GM12878 (cell line): Measurements from ENCODE around the gene CAMP. TPM values are rescaled to one million over a fixed set of nuclear protein-coding genes. Genes with fewer than 3 reads are reported as not detected.

Experiments
- ATAC-seq: fragments of 200-7000 bp; cut with Tn5 transposase; 3 replicates; pipeline ENCODE4 v1.9.1; 2020; ENCODE audit warnings: mild to moderate bottlenecking, moderate library complexity
- BruUV-seq: library from RNA; stranded (reverse); fragments of 400-500 nt; replicated peaks from 2 replicates; lab custom pipeline; 2021; lab: Mats Ljungman, UMichigan
- CTCF ChIA-PET: fragments of 300-600 bp; sonication (Branson Sonifier 250); formaldehyde crosslinking; extraction: SDS; loops from one replicate; lab custom pipeline; 2021; ENCODE audit warnings: inconsistent platforms; lab: Yijun Ruan, JAX
- POLR2A ChIA-PET: fragments of 350-600 bp; formaldehyde crosslinking; extraction: SDS; loops from one replicate; lab custom pipeline; 2021; ENCODE audit warnings: inconsistent platforms; lab: Charles Lee
- RAD21 ChIA-PET: fragments of 300-600 bp; sonication (Branson Sonifier 250); formaldehyde crosslinking; loops from one replicate; lab custom pipeline; 2023; ENCODE audit warnings: antibody characterized with exemption; ENCODE audit not compliant: unreplicated experiment; lab: Charles Lee
- SMC1A ChIA-PET: fragments of 300-600 bp; sonication (Branson Sonifier 250); formaldehyde crosslinking; loops from one replicate; lab custom pipeline; 2023; ENCODE audit not compliant: unreplicated experiment, uncharacterized antibody; lab: Charles Lee
- DNase-seq: peaks from one replicate; pipeline ENCODE4 v3.0.0-alpha.2; 2011; ENCODE audit warnings: low read depth, low spot score
- FAIRE-seq: peaks from 3 replicates; lab custom pipeline; 2011; peaks lifted over from hg19 to GRCh38; lab: Jason Lieb, UNC
- H2AFZ ChIP-seq: 2 replicates; pipeline ENCODE4 v1.6.0; 2011; ENCODE audit warnings: low read depth, low read length, control low read depth; ENCODE audit not compliant: control insufficient read depth
- H3K27ac ChIP-seq: 2 replicates; pipeline ENCODE4 v1.5.1; 2011; ENCODE audit warnings: control low read depth; ENCODE audit not compliant: control insufficient read depth, insufficient read depth
- H3K27me3 ChIP-seq, 2 experiments: replicated peaks in 1 of 2; 2 replicates each; pipeline versions ENCODE4 v1.6.0 to v1.6.1; 2011; ENCODE audit warnings: low read length in 1 of 2; ENCODE audit not compliant: control insufficient read depth in 2 of 2, insufficient read depth in 2 of 2
- H3K36me3 ChIP-seq, 2 experiments: 2 replicates each; pipeline ENCODE4 v1.5.1; 2011; ENCODE audit warnings: low read length in 1 of 2; ENCODE audit not compliant: control insufficient read depth in 2 of 2, insufficient read depth in 2 of 2
- H3K4me1 ChIP-seq: 2 replicates; pipeline ENCODE4 v1.6.1; 2011; ENCODE audit warnings: mild to moderate bottlenecking, low read length, moderate library complexity, mixed read lengths; ENCODE audit not compliant: control insufficient read depth, insufficient read depth
- H3K4me2 ChIP-seq: 2 replicates; pipeline ENCODE4 v1.6.0; 2011; ENCODE audit warnings: control low read depth; ENCODE audit not compliant: control insufficient read depth, insufficient read depth
- H3K4me3 ChIP-seq: fragments of 200-600 bp; sonication (generic); 2 replicates; pipeline ENCODE4 v1.5.1; 2016
- H3K79me2 ChIP-seq: 2 replicates; pipeline ENCODE4 v1.6.0; 2011; ENCODE audit warnings: low read length; ENCODE audit not compliant: control insufficient read depth, insufficient read depth
- H3K9ac ChIP-seq: 2 replicates; pipeline ENCODE4 v1.8.0; 2011; ENCODE audit warnings: low read length, control low read depth, mixed read lengths; ENCODE audit not compliant: control insufficient read depth, insufficient read depth
- H3K9me3 ChIP-seq: replicated peaks from 3 replicates; pipeline ENCODE4 v1.5.1; 2011; ENCODE audit warnings: mild to moderate bottlenecking, low read length; ENCODE audit not compliant: control insufficient read depth, insufficient read depth
- H4K20me1 ChIP-seq: 2 replicates; pipeline ENCODE4 v1.6.0; 2011; ENCODE audit not compliant: control insufficient read depth, insufficient read depth
- ATF3 ChIP-seq: IDR thresholded peaks from 2 replicates; pipeline ENCODE4 v1.6.1; 2011; ENCODE audit warnings: low read depth, mild to moderate bottlenecking, low read length, moderate library complexity, borderline replicate concordance; ENCODE audit errors: extremely low read depth
- CBX5 ChIP-seq: sonication (generic); IDR thresholded peaks from 2 replicates; pipeline ENCODE4 v1.6.1; 2016; ENCODE audit warnings: low read depth, moderate library complexity, mild to moderate bottlenecking, inconsistent platforms
- FOXK2 ChIP-seq: fragments of 450-650 bp; IDR thresholded peaks from 2 replicates; pipeline ENCODE4 v1.6.1; 2017; ENCODE audit warnings: mild to moderate bottlenecking, moderate library complexity
- IKZF2 ChIP-seq, 2 experiments: fragments of 450-650 bp; IDR thresholded peaks; 2 replicates each; pipeline ENCODE4 v1.6.1; 2017; ENCODE audit warnings: mild to moderate bottlenecking in 2 of 2, moderate library complexity in 2 of 2
- IRF5 ChIP-seq: fragments of 450-650 bp; IDR thresholded peaks from 2 replicates; pipeline ENCODE4 v1.6.1; 2017; ENCODE audit warnings: borderline replicate concordance
- KAT2A ChIP-seq: conservative IDR thresholded peaks from 2 replicates; pipeline ENCODE4 v1.6.1; 2011; ENCODE audit warnings: low read depth, low read length; ENCODE audit not compliant: control insufficient read depth
- KLF5 ChIP-seq: fragments of 450-650 bp; IDR thresholded peaks from 2 replicates; pipeline ENCODE4 v1.6.1; 2014; ENCODE audit warnings: mild to moderate bottlenecking; ENCODE audit not compliant: partially characterized antibody
- MYB ChIP-seq: fragments of 150-350 bp; IDR thresholded peaks from 2 replicates; pipeline ENCODE4 v1.6.1; 2014; ENCODE audit warnings: mild to moderate bottlenecking, low read depth, low read length, borderline replicate concordance
- NBN ChIP-seq: fragments of 450-650 bp; IDR thresholded peaks from 2 replicates; pipeline ENCODE4 v1.6.1; 2016
- NKRF ChIP-seq: fragments of 450-650 bp; conservative IDR thresholded peaks from 2 replicates; pipeline ENCODE4 v1.6.1; 2017; ENCODE audit warnings: mild to moderate bottlenecking, moderate library complexity
- PAX8 ChIP-seq: fragments of 450-650 bp; IDR thresholded peaks from 2 replicates; pipeline ENCODE4 v1.6.1; 2017; ENCODE audit warnings: mild to moderate bottlenecking, moderate library complexity
- RUNX3 ChIP-seq: IDR thresholded peaks from 2 replicates; pipeline ENCODE4 v1.6.1; 2012; ENCODE audit warnings: low read length, inconsistent platforms
- SMC3 ChIP-seq: IDR thresholded peaks from 2 replicates; pipeline ENCODE4 v1.6.1; 2011; ENCODE audit warnings: low read length, improper control_type of control experiment, borderline replicate concordance
- SREBF2 ChIP-seq: IDR thresholded peaks from 2 replicates; pipeline ENCODE4 v1.6.1; 2012; ENCODE audit warnings: mild to moderate bottlenecking, low read length
- ZBED1 ChIP-seq: IDR thresholded peaks from 2 replicates; pipeline ENCODE4 v1.6.1; 2016; ENCODE audit warnings: borderline replicate concordance
- ZNF217 ChIP-seq: fragments of 450-650 bp; IDR thresholded peaks from 2 replicates; pipeline ENCODE4 v1.6.1; 2017; ENCODE audit warnings: antibody characterized with exemption, mild to moderate bottlenecking
- ZNF687 ChIP-seq: fragments of 450-650 bp; IDR thresholded peaks from 2 replicates; pipeline ENCODE4 v1.6.1; 2017; ENCODE audit warnings: mild to moderate bottlenecking, moderate library complexity
- WGBS: methylation state at CpG from one replicate; pipeline ENCODE4 v1.1.6; 2016; ENCODE audit warnings: low lambda C conversion rate; ENCODE audit not compliant: insufficient replicate concordance, insufficient coverage; ENCODE audit errors: missing lambda C conversion rate; 5-methylcytosine and 5-hydroxymethylcytosine counted together
- in situ Hi-C: fragments of 300-500 bp; cut with MboI; formaldehyde crosslinking; loops from 9 replicates; pipeline ENCODE4 v1.14.3; 2018; ENCODE audit warnings: mixed read lengths
- intact Hi-C: fragments of 100-400 bp; cut with micrococcal nuclease; formaldehyde crosslinking; loops from one replicate; pipeline ENCODE4 v1.14.2; 2022; ENCODE audit not compliant: unreplicated experiment
- polyA plus RNA-seq, 11 experiments: library from polyadenylated mRNA; depleted of rRNA in 4 of 11; unstranded in 6 of 11; stranded (reverse) in 5 of 11; fragments of >200 nt; fragmentation: Nextera tagmentation in 4 of 11; fragmentation: Illumina TruSeq in 1 of 11; extraction: Ambion mirVana in 4 of 11; extraction: Trizol in 1 of 11; gene quantifications; 1 replicate in 1 of 11; 2 replicates in 10 of 11; pipeline versions ENCODE4 v1.2.1 to v1.2.3, GENCODE V29; 2011 to 2016; ENCODE audit warnings: inconsistent platforms in 2 of 11, missing spikeins in 2 of 11, low read depth in 1 of 11
- total RNA-seq, 4 experiments: library from RNA; depleted of rRNA in 3 of 4; stranded (reverse); fragments of >200 nt in 3 of 4; fragmentation: Illumina TruSeq in 1 of 4; extraction: Trizol in 1 of 4; gene quantifications; 2 replicates each; pipeline versions ENCODE4 v1.2.1 to v1.2.3, GENCODE V29; 2013 to 2021

The CAMP gene
- total and polyA plus RNA-seq, 10 of the 15 experiments (the other 5 are each of a cell fraction or from before 2014, with no cell fraction given), result 0.76 to 34.3 (median 7.6) TPM

GRCh38 chr3:48232734-48233133 lies 9.4 kb downstream of the CAMP start:
- in situ Hi-C loops (loop anchor here (5.0 kb wide), 1 partner anchor 205 kb away; no protein-coding TSS in a partner anchor), intact Hi-C loops (loop anchor here (1.0 to 5.0 kb wide), 6 partner anchors 40 to 325 kb away; partner anchors contain the start of genes NME6 and PFKFB4)
- RAD21 ChIA-PET, result interaction anchor here (0.8 to 6.1 kb wide), 8 partner anchors 9 to 205 kb away, joined by 3 to 72 read pairs (median 5); partner anchors contain the start of genes CCDC51 and TMA7
- CTCF ChIA-PET, result interaction anchor here (0.9 to 16.5 kb wide), 13 partner anchors 8 to 324 kb away, joined by 3 to 267 read pairs (median 6); partner anchors contain the start of genes CAMP, CCDC51, PFKFB4 and TMA7
- SMC1A ChIA-PET, result interaction anchor here (0.6 to 7.4 kb wide), 11 partner anchors 8 to 317 kb away, joined by 3 to 57 read pairs (median 4); partner anchors contain the start of genes CAMP and ZNF589
- Histone ChIP-seq H4K20me1 (no peaks in the 10 kb centered on the region), H3K36me3 (no peaks in the 10 kb centered on the region), H2AFZ (peak overlapping the region; percentile 60), H3K4me2 (peak overlapping the region; percentile 72), H3K27me3 (no peaks in the 10 kb centered on the region), H3K9ac (no peak overlapping the region), H3K4me3 (peak overlapping the region; percentile 6; the same call in 1 of the 2 replicates), H3K9me3 (no peaks in the 10 kb centered on the region), H3K4me1 (peaks cover 39% of the 10 kb centered on the region), H3K27ac (peak overlapping the region; percentile 24; the same call in 1 of the 2 replicates), H3K79me2 (no peaks in the 10 kb centered on the region)
- DNase-seq (peak; percentile 63), FAIRE-seq (peak; percentile 95), ATAC-seq (peak; percentile 100)
- no TSS peak for BruUV-seq
- POLR2A ChIA-PET, result interaction anchor here (1.0 to 1.5 kb wide), 4 partner anchors 8 to 241 kb away, joined by 3 to 5 read pairs (median 3); partner anchors contain the start of genes CCDC51, TMA7 and ZNF589
- WGBS, result 34% methylated on average over 6 of the region's 6 CpGs
- TF ChIP-seq SMC3, result peak; percentile 65
- no peak for TF ChIP-seq ATF3
- no peak for TF ChIP-seq KAT2A
- TF ChIP-seq PAX8, result no peak
- TF ChIP-seq NKRF, result 0 out of 2 replicates have a peak, but pooled peaks have one; percentile 15
- TF ChIP-seq ZBED1, result no peak
- TF ChIP-seq ZNF687, result no peak
- TF ChIP-seq MYB, result no peak
- TF ChIP-seq FOXK2, result no peak
- no peak for TF ChIP-seq RUNX3
- no peak for TF ChIP-seq CBX5
- no peak for TF ChIP-seq KLF5
- no peak for TF ChIP-seq SREBF2
- TF ChIP-seq NBN, result 0 out of 2 replicates have a peak, but pooled peaks have one; percentile 47
- TF ChIP-seq IRF5, result no peak
- peak; percentile 40 to 64; a peak in 2 of 4 replicates for TF ChIP-seq IKZF2 (IDR thresholded peaks at IDR 0.05)
- no peak for TF ChIP-seq ZNF217
